ENCODE measurements around the gene PPA2.
"Not testable (repeated sequence)": the region's sequence is repeated elsewhere in the genome, so short reads cannot be mapped to it uniquely, and the experiment has no call there.

The PPA2 gene

GRCh38 chr4:105473324-105474098, at the start of gene PPA2:
Gene PPA2, minus strand, starts transcription at chr4:105474062. Its CDS starts 12 bp downstream, at chr4:105474050.
- peak; percentile 86 for DNase-seq (ENCODE audit: low read depth)

- DNase-seq (ENCODE audit: low read depth), result peak; percentile 38
Observed at GRCh38 chr4:105520819-105521790, 47.2 kb upstream of the PPA2 start.

GRCh38 chr4:105510245-105510644, 36.4 kb upstream of the PPA2 start:
- no peak for DNase-seq (ENCODE audit: low read depth)

- no peak for DNase-seq (ENCODE audit: low read depth)
Observed at GRCh38 chr4:105509714-105510113, 35.9 kb upstream of the PPA2 start.

GRCh38 chr4:105509291-105509690, 35.4 kb upstream of the PPA2 start:
- DNase-seq (ENCODE audit: low read depth), result no peak

- no peak for DNase-seq (ENCODE audit: low read depth)
Observed at GRCh38 chr4:105504744-105505143, 30.9 kb upstream of the PPA2 start.

GRCh38 chr4:105503484-105503883, 29.6 kb upstream of the PPA2 start:
- no peak for DNase-seq (ENCODE audit: low read depth)

DNA sequence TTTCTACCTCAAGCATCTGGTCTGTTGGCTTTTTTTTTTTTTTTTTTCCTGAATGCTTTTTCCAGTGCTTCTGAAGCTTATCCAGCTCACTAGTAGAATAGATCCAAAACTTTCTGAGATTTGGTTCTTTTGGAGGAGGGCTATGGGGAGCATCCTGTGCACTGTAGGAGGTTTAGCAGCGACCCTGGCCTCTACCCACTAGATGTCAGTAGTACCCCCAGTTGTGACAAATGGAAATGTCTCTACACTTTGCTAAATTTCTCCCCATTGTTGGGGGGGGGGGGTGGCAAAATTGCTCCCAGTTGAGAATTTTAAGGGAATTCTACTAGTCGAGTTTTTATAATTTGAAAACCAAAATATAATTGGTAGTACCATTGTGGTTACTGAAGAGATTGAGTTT, 23.0 kb upstream of the PPA2 start:
- DNase-seq (ENCODE audit: low read depth), result no peak

DNA sequence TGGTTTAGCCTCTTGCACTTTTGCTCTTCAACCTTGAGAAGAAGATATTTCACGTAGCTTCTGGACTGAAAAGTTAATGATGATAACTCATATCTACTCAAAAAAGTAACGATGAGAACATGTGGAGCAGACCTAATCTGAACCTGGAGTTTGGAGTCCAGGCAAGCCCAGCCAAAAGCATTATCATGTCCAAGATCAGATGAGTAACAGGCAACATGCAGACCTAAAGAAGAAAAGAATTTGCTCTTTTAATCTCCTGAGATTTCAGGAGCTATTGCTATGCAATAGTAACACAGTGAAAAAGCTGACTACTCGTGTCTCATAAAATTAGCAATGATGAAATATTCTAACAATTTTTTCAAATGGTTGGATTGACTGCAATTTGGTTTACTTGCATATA, 21.8 kb upstream of the PPA2 start:
- no peak for DNase-seq (ENCODE audit: low read depth)

DNA sequence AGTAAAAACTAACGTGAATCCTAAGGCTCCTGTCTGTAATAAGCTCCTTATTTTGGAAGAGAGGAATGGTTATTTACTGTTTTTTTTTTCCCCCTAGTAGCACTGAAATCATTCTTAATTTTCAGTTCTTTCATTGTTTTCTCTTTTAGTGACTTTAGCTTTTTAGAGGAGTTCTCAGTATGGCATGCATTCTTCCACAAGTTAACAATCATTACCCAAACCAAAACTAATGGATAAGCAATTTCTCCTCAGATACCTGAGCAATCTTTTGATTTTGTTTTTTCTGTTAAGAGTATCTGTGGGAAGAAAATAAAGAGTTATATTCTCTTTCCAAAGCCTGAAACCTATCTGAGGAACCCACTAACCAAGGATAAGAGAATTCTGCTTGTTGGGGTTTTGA, 16.7 kb upstream of the PPA2 start:
- no peak for DNase-seq (ENCODE audit: low read depth)

DNA sequence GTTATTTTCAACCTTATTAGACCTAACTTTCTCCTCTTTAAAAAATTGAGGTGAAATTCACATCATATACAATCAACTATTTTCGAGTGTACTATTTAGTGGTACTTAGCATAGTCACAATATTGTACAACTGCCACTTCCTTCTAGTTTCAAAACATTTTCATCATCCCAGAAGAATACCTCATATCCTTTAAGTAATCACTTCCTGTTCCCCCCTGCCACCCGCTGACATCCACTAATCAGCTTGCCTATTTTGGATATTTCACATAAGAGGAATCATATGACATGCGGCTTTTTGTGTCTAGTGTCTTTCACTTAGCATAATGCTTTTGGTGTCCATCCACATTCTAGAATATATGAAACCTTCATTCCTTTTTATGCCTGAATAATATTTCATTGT, 10.0 kb upstream of the PPA2 start:
- DNase-seq (ENCODE audit: low read depth), result no peak

DNA sequence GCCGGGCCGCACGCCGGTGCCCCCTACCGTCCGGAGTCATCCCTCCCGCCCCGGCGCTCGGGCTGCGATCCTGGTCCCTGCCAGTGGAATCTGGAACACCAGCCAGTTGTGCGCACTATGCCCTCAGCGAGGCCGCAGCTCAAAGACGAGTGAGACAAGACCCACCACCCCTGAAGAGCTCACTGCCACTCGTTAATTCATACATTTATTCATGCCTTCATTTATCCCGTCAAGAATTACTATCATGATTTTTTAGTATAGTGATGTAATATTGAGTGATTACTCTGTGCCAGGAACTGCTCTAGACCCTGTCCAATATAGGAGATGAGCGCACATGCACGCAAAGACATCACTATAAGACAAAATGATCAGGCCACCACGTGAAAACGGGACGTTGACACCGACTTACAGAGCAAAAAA, 247 bp upstream of the PPA2 start:
- DNase-seq (ENCODE audit: low read depth), result peak; percentile 70

GRCh38 chr4:105472871-105473323, 965 bp downstream of the PPA2 start:
- no peak for DNase-seq (ENCODE audit: low read depth)

DNA sequence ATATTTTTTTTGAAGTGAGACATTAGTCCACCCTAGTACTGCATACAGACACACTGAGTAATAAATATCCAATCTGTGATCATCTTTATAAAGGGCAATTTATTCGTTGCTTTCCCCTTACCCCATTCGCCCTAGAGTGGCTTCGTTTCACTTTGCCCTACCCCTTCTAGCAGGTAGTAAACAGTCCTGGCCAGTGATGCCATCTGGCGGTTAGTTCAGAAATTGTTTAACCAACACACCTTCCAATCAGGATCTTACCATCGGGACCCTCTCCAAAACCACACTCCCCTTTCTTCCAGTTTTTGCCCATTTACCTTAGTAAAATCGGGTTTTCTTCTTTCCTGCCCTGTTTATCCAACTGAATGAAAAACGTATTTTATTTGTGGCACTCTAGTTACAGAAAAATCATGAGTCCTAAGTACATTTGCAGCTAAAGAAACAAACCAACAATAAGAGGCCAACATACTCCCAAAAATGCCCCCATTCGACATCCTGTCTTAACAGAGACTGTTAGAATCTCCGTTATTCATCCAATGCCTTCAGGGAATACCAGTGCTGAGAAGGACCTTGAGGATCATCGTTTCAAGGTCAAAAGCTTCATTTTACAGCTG, 2.2 kb downstream of the PPA2 start:
- DNase-seq (ENCODE audit: low read depth), result peak; percentile 54

DNA sequence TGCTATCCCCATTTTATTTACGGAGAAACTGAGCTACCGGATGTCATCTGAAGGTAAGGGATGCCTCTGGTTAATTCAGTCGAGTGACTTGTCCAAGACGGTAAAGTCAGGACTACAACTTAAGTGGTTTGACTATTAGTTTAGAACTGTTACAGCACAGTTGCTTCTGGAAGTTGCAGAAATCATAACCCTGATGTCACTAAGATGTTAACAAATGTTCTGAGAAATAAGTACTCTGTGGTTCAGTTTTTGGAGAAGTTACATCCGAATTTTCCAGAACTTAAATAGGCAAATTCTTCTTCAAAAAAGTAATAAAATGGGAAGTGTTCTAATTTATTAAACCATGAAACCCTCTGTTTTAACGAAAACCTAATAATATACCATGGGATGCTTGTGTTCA, 3.1 kb downstream of the PPA2 start:
- DNase-seq (ENCODE audit: low read depth), result no peak

DNA sequence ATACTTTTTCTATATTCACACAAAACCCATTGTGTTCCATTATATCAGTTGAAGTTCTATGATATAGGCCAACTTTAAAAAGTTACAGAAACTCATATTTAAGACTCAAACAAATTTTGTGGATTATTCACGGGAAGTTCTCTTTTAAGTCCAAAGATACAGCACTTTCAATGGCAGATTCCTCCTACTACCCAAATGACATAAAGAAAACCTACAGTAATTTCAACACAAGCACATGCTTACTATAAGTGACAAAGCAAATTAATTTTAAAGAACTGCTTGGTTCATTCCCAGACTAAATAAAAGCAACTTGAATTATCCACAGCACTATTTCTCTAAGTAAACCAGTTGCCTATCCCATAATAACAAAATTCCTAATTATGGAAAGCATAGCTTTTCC, 4.1 kb downstream of the PPA2 start:
- no peak for DNase-seq (ENCODE audit: low read depth)

DNA sequence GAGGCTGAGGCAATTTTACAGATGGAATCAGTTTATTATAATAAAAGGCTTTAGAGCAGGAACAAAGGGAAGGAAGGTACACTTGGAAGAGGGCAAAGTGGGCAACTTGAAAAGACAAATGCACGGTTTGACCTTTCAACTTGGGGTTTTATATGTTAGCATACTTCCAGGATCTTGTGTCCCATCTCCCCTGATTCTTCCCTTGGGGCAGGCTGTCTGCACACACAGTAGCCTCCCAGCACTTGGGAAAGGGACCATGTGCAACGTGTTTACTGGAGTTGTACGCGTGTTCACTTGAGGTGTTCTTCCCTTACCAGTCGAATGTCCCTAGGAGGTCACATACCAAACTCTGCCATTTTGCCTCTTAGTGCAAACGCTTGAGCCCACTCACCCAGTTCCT, 7.3 kb downstream of the PPA2 start:
- no peak for DNase-seq (ENCODE audit: low read depth)

DNA sequence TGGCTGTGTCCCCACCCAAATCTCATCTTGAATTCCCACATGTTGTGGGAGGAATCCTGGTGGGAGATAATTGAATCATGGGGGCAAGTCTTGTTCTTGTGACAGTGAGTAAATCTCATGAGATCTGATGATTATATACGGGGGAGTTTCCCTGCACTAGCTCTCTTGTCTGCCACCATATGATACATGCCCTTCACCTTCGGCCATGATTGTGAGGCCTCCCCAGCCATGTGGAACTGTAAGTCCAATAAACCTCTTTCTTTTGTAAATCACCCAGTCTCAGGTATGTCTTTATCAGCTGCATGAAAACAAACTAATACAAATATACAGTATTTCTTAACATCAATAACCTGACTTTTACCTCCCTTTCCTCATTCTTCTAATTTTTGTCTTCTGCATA, 9.3 kb downstream of the PPA2 start:
- DNase-seq (ENCODE audit: low read depth), result not testable (repeated sequence)

DNA sequence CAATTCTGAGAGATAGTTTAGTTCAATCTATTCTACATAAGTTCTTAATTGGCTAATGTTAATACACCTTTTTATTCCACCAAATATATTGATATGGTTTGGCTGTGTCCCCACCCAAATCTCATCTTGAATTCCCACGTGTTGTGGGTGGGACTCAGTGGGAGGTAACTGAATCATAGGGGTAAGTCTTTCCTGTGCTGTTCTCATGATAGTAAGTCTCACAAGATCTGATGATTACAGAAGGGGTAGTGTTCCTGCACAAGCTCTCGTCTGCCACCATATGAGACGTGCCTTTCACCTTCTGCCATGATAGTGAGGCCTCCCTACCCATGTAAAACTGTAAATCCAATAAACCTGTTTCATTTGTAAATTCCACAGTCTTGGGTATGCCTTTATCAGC, 11.3 kb downstream of the PPA2 start:
- no peak for DNase-seq (ENCODE audit: low read depth)

GRCh38 chr4:105461621-105462382, 12.1 kb downstream of the PPA2 start:
- DNase-seq (ENCODE audit: low read depth), result no peak

DNA sequence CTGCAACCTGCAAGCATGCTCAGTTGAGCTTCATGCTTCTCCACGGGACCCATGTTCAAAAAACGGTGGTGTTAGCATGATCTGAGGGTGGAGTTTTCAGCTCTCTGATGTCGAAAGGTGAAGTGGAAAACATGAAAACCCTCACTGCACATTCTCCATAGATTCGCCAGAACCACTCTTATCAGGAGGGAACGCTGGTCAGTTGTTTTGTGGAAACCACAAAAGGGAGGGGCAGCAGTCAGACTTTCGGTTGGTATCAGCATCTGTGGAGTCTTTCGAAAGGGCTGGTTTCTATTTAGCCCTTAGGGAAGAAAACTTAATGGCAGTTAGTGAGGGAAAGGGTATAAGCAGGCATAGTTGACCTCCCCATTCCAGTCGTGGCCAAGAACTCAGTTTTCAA, 12.6 kb downstream of the PPA2 start:
- DNase-seq (ENCODE audit: low read depth), result no peak

DNA sequence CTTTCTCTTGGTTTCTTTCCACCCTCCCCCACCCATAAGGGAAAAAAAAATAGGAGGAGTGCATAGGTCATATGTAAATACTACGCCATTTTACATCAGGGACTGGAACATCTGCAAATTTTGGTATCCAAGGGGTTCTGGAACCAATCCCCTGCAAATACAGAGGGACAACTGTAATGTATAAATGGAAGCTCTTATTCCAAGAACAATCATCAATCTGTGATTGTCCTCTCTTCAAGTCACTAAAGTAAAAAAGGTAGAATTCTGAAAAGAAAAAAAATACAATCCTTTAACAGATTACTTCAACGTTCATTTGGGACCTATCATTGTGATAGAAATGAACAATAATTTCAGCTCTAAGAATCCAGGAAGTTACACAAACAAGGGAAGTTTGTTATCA, 13.6 kb downstream of the PPA2 start:
- no peak for DNase-seq (ENCODE audit: low read depth)

All from stromal cell of bone marrow (primary cell).